Neutrophil (primary cell): ENCODE measurements around the gene KRTAP9-1.

ENCODE experiments used
- H3K27ac ChIP-seq: fragments of 200-600 bp; sonication (generic); 2 replicates; pipeline ENCODE4 v1.5.1; 2016; ENCODE audit warnings: mild to moderate bottlenecking, moderate library complexity
- H3K27me3 ChIP-seq: fragments of 200-600 bp; sonication (generic); 2 replicates; pipeline ENCODE4 v1.6.0; 2016; ENCODE audit warnings: mild to moderate bottlenecking
- H3K36me3 ChIP-seq: fragments of 200-600 bp; sonication (generic); 2 replicates; pipeline ENCODE4 v1.5.1; 2017
- H3K4me1 ChIP-seq, 2 experiments: fragments of 200-600 bp in 1 of 2; sonication (generic) in 1 of 2; 1 replicate in 1 of 2; 2 replicates in 1 of 2; pipeline versions ENCODE4 v1.5.1 to v1.6.1; 2013 to 2016; ENCODE audit warnings: low read depth in 1 of 2, low read length in 1 of 2, mild to moderate bottlenecking in 1 of 2, moderate library complexity in 1 of 2; ENCODE audit not compliant: control insufficient read depth in 1 of 2, insufficient read depth in 1 of 2
- H3K4me3 ChIP-seq, 2 experiments: fragments of 200-600 bp in 1 of 2; sonication (generic) in 1 of 2; 1 replicate in 1 of 2; 2 replicates in 1 of 2; pipeline ENCODE4 v1.5.1; 2013 to 2016; ENCODE audit warnings: low read depth in 1 of 2, low read length in 1 of 2, mild to moderate bottlenecking in 1 of 2, moderate library complexity in 1 of 2
- H3K9me3 ChIP-seq: fragments of 200-600 bp; sonication (generic); 2 replicates; pipeline ENCODE4 v1.5.1; 2016
- CTCF ChIP-seq: fragments of 200-600 bp; sonication (generic); IDR thresholded peaks from 2 replicates; pipeline ENCODE4 v1.5.1; 2016; ENCODE audit warnings: antibody characterized with exemption

Gene KRTAP9-1

GRCh38 chr17:41185001-41185400 is 4.7 kb upstream of the KRTAP9-1 start:
- no peaks in the 10 kb centered on the region for H3K36me3 ChIP-seq
- H3K4me3 ChIP-seq, result no peak overlapping the region
- TF ChIP-seq CTCF, result no peak
- no peaks in the 10 kb centered on the region for H3K9me3 ChIP-seq
- no peaks in the 10 kb centered on the region for H3K4me1 ChIP-seq
- peaks cover 42% of the 10 kb centered on the region for H3K27me3 ChIP-seq
- no peak overlapping the region for H3K27ac ChIP-seq

- Histone ChIP-seq H3K4me1 (no peaks in the 10 kb centered on the region), H3K9me3 (no peaks in the 10 kb centered on the region), H3K27ac (no peak overlapping the region), H3K27me3 (peaks cover 50% of the 10 kb centered on the region), H3K4me3 (no peak overlapping the region), H3K36me3 (no peaks in the 10 kb centered on the region)
- TF ChIP-seq CTCF, result no peak
Observed at GRCh38 chr17:41186872-41187271, 2.8 kb upstream of the KRTAP9-1 start.

GRCh38 chr17:41190328-41190727 is 641 bp downstream of the KRTAP9-1 start:
- Histone ChIP-seq H3K9me3 (no peaks in the 10 kb centered on the region), H3K36me3 (no peaks in the 10 kb centered on the region), H3K27me3 (peaks cover 42% of the 10 kb centered on the region)

GRCh38 chr17:41196068-41196467 is 6.4 kb downstream of the KRTAP9-1 start:
- Histone ChIP-seq H3K4me3 (no peak overlapping the region), H3K27me3 (no peaks in the 10 kb centered on the region), H3K9me3 (no peaks in the 10 kb centered on the region), H3K27ac (no peak overlapping the region), H3K36me3 (no peaks in the 10 kb centered on the region), H3K4me1 (no peaks in the 10 kb centered on the region)
- no peak for TF ChIP-seq CTCF

More at GRCh38 chr17:41190328-41190727, 641 bp downstream of the KRTAP9-1 start:
- Histone ChIP-seq H3K27ac (no peak overlapping the region), H3K4me3 (no peak overlapping the region), H3K4me1 (no peaks in the 10 kb centered on the region)
- TF ChIP-seq CTCF, result no peak

- TF ChIP-seq CTCF, result no peak
- Histone ChIP-seq H3K36me3 (no peaks in the 10 kb centered on the region), H3K27me3 (no peaks in the 10 kb centered on the region), H3K27ac (no peak overlapping the region), H3K9me3 (no peaks in the 10 kb centered on the region), H3K4me1 (no peaks in the 10 kb centered on the region), H3K4me3 (no peak overlapping the region)
Observed at GRCh38 chr17:41199421-41200078, 9.9 kb downstream of the KRTAP9-1 start.
